ENCODE measurements around the gene TP53BP1. TPM values are rescaled to one million over a fixed set of nuclear protein-coding genes. Genes with fewer than 3 reads are reported as not detected.

Gene TP53BP1
- total and polyA plus RNA-seq, 5 experiments from 2014 or later = 6.5 to 37.7 (median 8.5) TPM

DNA sequence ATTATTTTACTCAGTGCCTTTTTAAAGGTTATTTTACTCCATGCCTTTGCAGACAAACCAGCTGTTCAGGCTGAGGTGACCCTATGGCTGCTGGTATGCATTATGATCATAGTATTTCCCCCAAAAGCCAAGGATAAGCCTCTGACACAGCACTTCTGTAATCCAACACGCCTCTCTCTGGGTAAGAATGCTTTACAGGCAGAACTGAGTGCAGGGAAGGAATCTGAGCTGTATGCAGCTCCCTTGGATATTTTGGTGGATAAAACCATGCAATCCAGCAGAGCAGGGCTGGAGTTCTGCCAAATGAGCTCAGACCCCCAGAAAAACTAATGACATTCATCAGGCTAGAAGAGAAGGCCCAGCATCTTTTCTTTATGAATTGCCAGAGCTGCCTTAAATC is 12.8 kb upstream of the TP53BP1 start:
- DNase-seq (no peak), ATAC-seq (no peak)
- H3K9me3 Mint-ChIP-seq = no peaks in the 10 kb centered on the region
- H3K27ac Mint-ChIP-seq = no peak overlapping the region
- POLR2A ChIA-PET = no interaction called here
- H3K4me1 Mint-ChIP-seq = peaks cover 7 to 14% (median 11%) of the 10 kb centered on the region in 4 donors
- no peaks in the 10 kb centered on the region for H3K27me3 Mint-ChIP-seq
- H3K36me3 Mint-ChIP-seq = no peaks in the 10 kb centered on the region
- H3K4me3 Mint-ChIP-seq = no peak overlapping the region

DNA sequence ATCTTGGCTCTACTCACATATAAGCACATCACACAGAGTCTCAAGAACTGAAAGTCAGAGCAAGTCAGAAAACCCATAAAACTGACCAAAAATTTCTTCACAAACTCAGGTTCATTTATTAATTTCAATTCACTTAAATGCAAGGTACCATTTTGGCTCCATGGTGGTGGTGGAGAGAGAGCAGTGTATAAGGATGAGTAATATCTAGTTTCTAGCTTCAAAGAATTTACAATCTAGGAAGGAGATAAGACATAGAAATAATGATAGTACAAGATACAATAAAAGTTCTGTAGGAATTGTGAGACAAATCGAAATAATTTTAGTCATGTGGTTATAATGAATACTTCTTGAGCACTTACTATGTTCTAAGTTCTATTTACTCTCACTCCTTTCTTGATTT is 6.7 kb upstream of the TP53BP1 start:
- H3K4me1 Mint-ChIP-seq = peaks cover 0 to 2% (median 0%) of the 10 kb centered on the region in 4 donors
- DNase-seq = no peak
- no peaks in the 10 kb centered on the region for H3K9me3 Mint-ChIP-seq
- ATAC-seq = no peak
- POLR2A ChIA-PET = no interaction called here
- H3K27me3 Mint-ChIP-seq = no peaks in the 10 kb centered on the region
- peaks cover 0 to 3% (median 0%) of the 10 kb centered on the region in 3 donors for H3K36me3 Mint-ChIP-seq
- H3K27ac Mint-ChIP-seq = no peak overlapping the region
- no peak overlapping the region for H3K4me3 Mint-ChIP-seq

DNA sequence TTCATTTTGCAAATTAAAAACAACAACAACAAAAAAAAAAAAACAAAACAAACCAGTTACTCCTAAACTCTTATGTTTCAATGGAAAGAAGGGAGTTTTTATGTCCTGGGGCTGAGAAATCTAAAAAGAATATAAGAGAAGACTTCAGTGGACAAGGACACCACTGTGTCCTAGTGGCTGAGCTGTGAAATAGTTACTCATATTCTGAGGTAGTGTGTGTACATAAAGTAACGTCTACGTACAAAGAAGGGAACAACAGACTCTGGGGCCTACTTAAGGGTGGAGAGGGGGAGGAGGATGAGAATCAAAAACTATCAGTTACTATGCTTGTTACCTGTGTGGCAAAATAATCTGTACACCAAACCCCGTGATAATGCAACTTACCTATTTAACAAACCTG is 6.0 kb upstream of the TP53BP1 start:
- no peak overlapping the region for H3K27ac Mint-ChIP-seq
- H3K4me1 Mint-ChIP-seq = peaks cover 0 to 2% (median 0%) of the 10 kb centered on the region in 4 donors
- ATAC-seq (no peak), DNase-seq (no peak)
- H3K9me3 Mint-ChIP-seq = no peaks in the 10 kb centered on the region
- H3K27me3 Mint-ChIP-seq = no peaks in the 10 kb centered on the region
- POLR2A ChIA-PET = no interaction called here
- H3K36me3 Mint-ChIP-seq = peaks cover 0 to 3% (median 0%) of the 10 kb centered on the region in 3 donors
- no peak overlapping the region for H3K4me3 Mint-ChIP-seq

GRCh38 chr15:43493703-43494472 is 932 bp upstream of the TP53BP1 start:
- Mint-ChIP-seq H3K36me3 (peaks cover 0 to 18% (median 3%) of the 10 kb centered on the region in 3 donors), H3K27ac (peak overlapping the region; percentile 40 to 100 (median 98)), H3K27me3 (no peaks in the 10 kb centered on the region), H3K9me3 (no peaks in the 10 kb centered on the region), H3K4me1 (peaks cover 19 to 34% (median 28%) of the 10 kb centered on the region in 4 donors), H3K4me3 (peak overlapping the region; percentile 88 to 100 (median 98))
- POLR2A ChIA-PET = interaction anchor here (3.5 to 7.0 kb wide), 2 partner anchors 17 to 20 kb away, joined by 16 to 56 read pairs; no protein-coding TSS in a partner anchor
- no peak for ATAC-seq
- DNase-seq = no peak

- DNase-seq = no peak
- POLR2A ChIA-PET = interaction anchor here (0.8 to 7.0 kb wide), 3 partner anchors 10 to 22 kb away, joined by 3 to 56 read pairs (median 16); no protein-coding TSS in a partner anchor
- Mint-ChIP-seq H3K27ac (peak overlapping the region; percentile 92 to 100 (median 98)), H3K4me1 (peaks cover 20 to 42% (median 35%) of the 10 kb centered on the region in 4 donors), H3K36me3 (peaks cover 0 to 32% (median 3%) of the 10 kb centered on the region in 3 donors), H3K9me3 (no peaks in the 10 kb centered on the region), H3K4me3 (peak overlapping the region; percentile 88 to 100 (median 98)), H3K27me3 (no peaks in the 10 kb centered on the region)
- ATAC-seq = no peak
These were observed 690 bp downstream of the TP53BP1 start for GRCh38 chr15:43492266-43492665.

DNA sequence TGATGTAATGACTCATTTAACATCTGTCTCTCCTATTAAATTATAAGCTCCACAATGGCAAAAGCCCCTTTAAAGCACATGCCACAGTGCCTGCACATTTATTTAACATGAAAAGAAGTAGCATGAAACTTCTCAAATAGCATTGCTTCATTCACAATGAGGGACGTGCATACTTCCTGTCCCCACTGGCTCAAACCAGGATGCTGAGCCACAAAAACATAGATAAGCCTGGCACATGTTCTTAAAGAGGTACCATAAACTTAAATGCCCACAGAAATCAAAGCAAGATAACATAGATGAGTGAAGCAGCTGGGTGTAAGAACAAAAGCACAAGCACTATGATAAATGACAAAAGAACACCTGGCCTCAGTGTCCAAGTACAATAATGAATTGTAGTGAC is 3.8 kb downstream of the TP53BP1 start:
- Mint-ChIP-seq H3K27me3 (no peaks in the 10 kb centered on the region), H3K4me1 (peaks cover 23 to 46% (median 37%) of the 10 kb centered on the region in 4 donors), H3K27ac (peak overlapping the region in 6 of 10 donors; percentile 6 to 46 (median 32)), H3K4me3 (peak overlapping the region in 1 of 10 donors; percentile 56), H3K9me3 (no peaks in the 10 kb centered on the region), H3K36me3 (peaks cover 0 to 51% (median 4%) of the 10 kb centered on the region in 3 donors)
- POLR2A ChIA-PET = interaction anchor here (7.0 kb wide), 1 partner anchor 21 kb away, joined by 56 read pairs; no protein-coding TSS in a partner anchor
- ATAC-seq (no peak), DNase-seq (peak in 1 of 10 donors; percentile 14)

DNA sequence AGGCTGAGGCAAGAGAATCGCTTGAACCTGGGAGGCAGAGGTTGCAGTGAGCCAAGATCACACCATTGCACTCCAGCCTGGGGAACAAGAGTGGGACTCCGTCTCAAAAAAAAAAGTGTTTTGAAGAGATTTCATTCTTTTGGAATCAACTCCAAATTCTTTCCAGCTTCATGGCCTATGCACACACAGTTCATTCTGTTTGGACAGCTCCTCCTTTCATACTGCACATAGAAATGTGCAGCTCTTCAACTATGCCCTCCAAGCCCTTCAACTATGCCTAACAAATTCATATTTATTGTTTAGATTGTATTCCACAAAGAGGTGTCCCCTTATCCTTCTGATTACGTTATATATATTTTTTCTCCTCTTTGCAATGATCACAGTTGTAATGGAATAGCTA is 4.2 kb downstream of the TP53BP1 start:
- DNase-seq = no peak
- peaks cover 26 to 50% (median 39%) of the 10 kb centered on the region in 4 donors for H3K4me1 Mint-ChIP-seq
- H3K27me3 Mint-ChIP-seq = no peaks in the 10 kb centered on the region
- no peaks in the 10 kb centered on the region for H3K9me3 Mint-ChIP-seq
- ATAC-seq = no peak
- H3K27ac Mint-ChIP-seq = peak overlapping the region in 5 of 10 donors; percentile 12 to 46 (median 31)
- POLR2A ChIA-PET = interaction anchor here (7.0 kb wide), 1 partner anchor 22 kb away, joined by 56 read pairs; no protein-coding TSS in a partner anchor
- H3K36me3 Mint-ChIP-seq = peaks cover 0 to 55% (median 4%) of the 10 kb centered on the region in 3 donors
- H3K4me3 Mint-ChIP-seq = no peak overlapping the region

- Mint-ChIP-seq H3K36me3 (peaks cover 0 to 56% (median 2%) of the 10 kb centered on the region in 3 donors), H3K9me3 (no peaks in the 10 kb centered on the region), H3K4me3 (no peak overlapping the region), H3K4me1 (peaks cover 22 to 45% (median 33%) of the 10 kb centered on the region in 4 donors), H3K27ac (no peak overlapping the region), H3K27me3 (no peaks in the 10 kb centered on the region)
- POLR2A ChIA-PET = no interaction called here
- DNase-seq (no peak), ATAC-seq (no peak)
These were observed 5.6 kb downstream of the TP53BP1 start for GRCh38 chr15:43487271-43487895.

DNA sequence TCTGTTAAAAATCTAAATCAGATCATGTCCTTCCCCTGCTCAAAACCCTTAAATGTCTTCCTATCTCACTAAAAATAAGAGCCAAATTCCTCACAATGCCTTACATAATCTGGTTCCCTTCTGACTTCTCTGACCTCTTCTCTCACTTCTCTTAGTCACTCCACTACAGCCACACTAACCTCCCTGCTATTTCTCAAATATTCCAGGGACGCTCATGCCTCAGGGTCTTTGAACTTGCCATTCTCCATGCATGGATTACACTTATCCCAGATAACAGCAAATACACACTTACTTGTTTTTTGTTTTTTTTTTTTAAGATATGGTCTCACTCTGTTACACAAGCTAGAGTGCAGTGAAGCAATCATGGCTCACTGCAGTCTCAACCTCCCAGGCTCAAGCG is 8.5 kb downstream of the TP53BP1 start:
- Mint-ChIP-seq H3K36me3 (peaks cover 0 to 70% (median 10%) of the 10 kb centered on the region in 3 donors), H3K9me3 (no peaks in the 10 kb centered on the region), H3K27me3 (no peaks in the 10 kb centered on the region), H3K27ac (peak overlapping the region in 4 of 10 donors; percentile 1 to 59 (median 8)), H3K4me1 (peaks cover 14 to 31% (median 23%) of the 10 kb centered on the region in 4 donors), H3K4me3 (no peak overlapping the region)
- ATAC-seq (no peak), DNase-seq (no peak)
- POLR2A ChIA-PET = interaction anchor here (1.2 kb wide), 1 partner anchor 26 kb away, joined by 7 read pairs; no protein-coding TSS in a partner anchor

- POLR2A ChIA-PET = interaction anchor here (1.2 kb wide), 1 partner anchor 27 kb away, joined by 7 read pairs; no protein-coding TSS in a partner anchor
- Mint-ChIP-seq H3K4me1 (peaks cover 7 to 22% (median 16%) of the 10 kb centered on the region in 4 donors), H3K36me3 (peaks cover 1 to 72% (median 18%) of the 10 kb centered on the region in 3 donors), H3K9me3 (no peaks in the 10 kb centered on the region), H3K27me3 (no peaks in the 10 kb centered on the region), H3K4me3 (no peak overlapping the region), H3K27ac (peak overlapping the region in 4 of 10 donors; percentile 5 to 65 (median 8))
- ATAC-seq (peak in 1 of 2 donors; percentile 58), DNase-seq (peak in 4 of 10 donors; percentile 4 to 41 (median 22))
These were observed 9.4 kb downstream of the TP53BP1 start for GRCh38 chr15:43483297-43484128.

DNA sequence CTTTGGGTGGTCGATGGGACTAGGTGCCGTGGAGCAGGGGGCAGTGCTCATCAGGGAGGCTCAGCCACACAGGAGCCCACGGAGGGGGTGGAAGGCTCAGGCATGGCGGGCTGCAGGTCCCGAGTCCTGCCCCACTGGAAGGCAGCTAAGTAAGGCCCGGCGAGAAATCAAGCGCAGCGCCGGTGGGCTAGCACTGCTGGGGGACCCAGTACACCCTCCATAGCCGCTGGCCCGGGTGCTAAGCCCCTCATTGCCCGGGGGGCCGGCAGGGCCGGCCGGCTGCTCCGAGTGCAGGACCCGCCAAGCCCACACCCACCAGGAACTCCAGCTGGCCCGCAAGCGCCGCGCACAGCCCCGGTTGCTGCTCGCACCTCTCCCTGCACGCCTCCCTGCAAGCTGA is 19.1 kb downstream of the TP53BP1 start:
- ATAC-seq (no peak), DNase-seq (no peak)
- POLR2A ChIA-PET = no interaction called here
- no peaks in the 10 kb centered on the region for H3K27me3 Mint-ChIP-seq
- H3K27ac Mint-ChIP-seq = no peak overlapping the region
- no peak overlapping the region for H3K4me3 Mint-ChIP-seq
- H3K4me1 Mint-ChIP-seq = peaks cover 0 to 5% (median 0%) of the 10 kb centered on the region in 4 donors
- H3K9me3 Mint-ChIP-seq = no peaks in the 10 kb centered on the region
- H3K36me3 Mint-ChIP-seq = peaks cover 12 to 93% (median 46%) of the 10 kb centered on the region in 3 donors

DNA sequence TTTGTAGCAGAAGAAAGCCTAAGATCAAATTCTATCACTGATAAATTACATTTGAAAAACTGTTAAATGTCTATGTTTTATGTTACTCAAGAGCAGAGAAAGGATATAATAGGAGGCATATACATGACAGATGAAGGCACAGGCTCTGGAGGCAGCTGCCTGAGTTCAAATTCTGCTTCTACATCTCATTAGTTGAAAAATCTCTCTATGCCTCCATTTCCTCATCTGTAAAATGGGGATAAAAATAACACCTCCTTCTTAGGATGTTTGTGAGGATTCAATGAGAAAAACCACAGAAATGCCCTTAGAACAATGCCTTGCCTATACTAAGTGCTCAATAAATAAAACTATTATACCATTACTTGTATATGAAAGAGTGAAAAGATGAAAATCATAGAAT is 21.0 kb downstream of the TP53BP1 start:
- Mint-ChIP-seq H3K27ac (no peak overlapping the region), H3K27me3 (no peaks in the 10 kb centered on the region), H3K36me3 (peaks cover 3 to 91% (median 33%) of the 10 kb centered on the region in 3 donors), H3K4me1 (no peaks in the 10 kb centered on the region), H3K4me3 (no peak overlapping the region), H3K9me3 (no peaks in the 10 kb centered on the region)
- POLR2A ChIA-PET = no interaction called here
- ATAC-seq = no peak
- DNase-seq = no peak
